GM15510 (cell line): ENCODE measurements around the gene CLSTN2.

Experiments
- POLR2A ChIP-seq: IDR thresholded peaks from 3 replicates; pipeline ENCODE4 v1.6.1; 2011; ENCODE audit warnings: borderline replicate concordance; ENCODE audit not compliant: insufficient read length; ENCODE audit errors: extremely low read depth

Gene CLSTN2

DNA sequence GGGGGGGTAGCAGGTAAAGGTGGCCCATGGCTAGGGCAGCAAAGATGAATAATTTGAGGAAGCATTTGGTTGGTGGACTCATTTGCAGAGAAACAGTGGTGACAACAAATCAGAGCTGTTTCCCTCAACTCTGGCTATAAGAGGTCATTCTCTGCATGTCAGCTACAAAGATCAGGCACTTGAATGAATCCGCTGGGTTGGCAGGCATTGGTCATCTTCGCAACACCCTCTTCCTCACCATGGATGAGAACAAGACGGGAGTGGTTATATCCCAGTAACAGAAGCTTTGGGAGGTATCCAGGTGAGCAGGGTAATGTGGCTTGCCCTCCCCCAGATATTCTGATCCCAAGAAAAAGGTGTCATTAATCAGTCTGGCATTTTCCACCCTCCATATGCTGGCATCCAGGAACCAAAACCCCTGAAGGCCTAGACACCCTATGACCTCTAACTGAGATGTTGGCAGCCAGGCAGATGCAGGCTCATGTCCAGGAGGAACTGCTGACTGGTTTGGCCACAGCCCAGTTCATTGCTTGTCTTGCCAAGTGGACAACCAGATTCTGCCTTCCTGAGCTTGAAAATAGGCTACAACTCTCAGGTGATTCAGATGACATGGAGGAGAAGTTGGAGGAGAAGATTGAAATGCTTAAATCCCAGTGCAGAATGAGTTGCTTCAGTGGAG is 634.0 kb downstream of the CLSTN2 start:
- TF ChIP-seq POLR2A = no peak

DNA sequence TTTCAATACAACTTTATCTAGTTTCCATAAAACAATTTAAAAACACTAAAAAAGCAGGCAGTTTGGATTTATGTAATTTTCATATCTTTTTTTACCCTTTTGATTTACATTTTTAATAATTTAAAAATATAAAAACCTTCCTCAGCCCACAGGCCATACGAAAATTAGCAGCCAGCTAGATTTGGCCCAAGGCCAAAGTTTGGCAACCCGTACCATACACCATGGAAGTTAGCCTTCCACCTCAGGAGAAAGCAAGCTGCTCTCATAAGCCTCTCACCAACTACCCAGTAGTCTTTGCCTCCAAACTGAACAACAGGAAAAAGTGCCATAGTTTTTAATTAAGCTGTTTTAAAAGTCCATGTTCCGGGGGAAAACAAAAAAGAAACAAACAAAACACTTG is 635.6 kb downstream of the CLSTN2 start:
- no peak for TF ChIP-seq POLR2A

DNA sequence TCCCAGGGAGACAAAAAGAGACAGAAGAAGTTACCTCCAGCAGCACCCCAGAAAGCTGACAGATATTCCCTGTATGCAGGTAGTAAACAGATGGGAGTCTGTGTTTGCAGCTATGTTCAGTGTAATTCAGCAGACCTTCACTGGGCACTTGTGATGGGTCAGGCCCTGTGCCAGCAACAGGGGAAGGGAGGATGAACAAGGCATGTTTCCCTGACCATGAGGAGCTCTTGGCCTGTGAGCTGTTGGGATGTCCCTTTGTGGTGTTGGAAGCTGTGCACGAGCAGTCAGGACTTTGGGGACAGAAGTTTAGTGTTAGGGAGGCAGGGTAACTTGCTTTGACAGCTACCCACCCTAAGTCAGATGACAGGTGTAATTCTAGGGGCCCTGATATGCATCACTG is 636.9 kb downstream of the CLSTN2 start:
- TF ChIP-seq POLR2A = no peak

DNA sequence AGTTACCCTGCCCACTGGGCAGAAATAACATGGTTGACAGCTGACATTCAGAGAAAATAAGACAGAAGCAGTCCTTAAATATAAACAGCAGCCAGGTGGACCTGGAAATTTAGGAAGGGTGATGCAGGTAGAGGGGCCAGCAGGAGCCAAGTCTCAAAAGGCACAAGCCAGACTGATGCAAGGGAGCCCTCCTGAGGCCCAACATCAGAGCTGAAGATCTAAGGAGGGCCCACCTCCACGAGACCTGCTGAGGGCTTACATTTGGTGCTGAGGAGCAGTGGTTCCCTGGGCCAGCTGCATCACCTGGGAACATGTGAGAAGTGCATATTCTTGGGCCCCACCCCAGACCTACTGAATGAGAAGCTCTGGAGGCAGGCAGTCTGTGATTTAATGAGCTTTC is 637.3 kb downstream of the CLSTN2 start:
- TF ChIP-seq POLR2A = no peak

DNA sequence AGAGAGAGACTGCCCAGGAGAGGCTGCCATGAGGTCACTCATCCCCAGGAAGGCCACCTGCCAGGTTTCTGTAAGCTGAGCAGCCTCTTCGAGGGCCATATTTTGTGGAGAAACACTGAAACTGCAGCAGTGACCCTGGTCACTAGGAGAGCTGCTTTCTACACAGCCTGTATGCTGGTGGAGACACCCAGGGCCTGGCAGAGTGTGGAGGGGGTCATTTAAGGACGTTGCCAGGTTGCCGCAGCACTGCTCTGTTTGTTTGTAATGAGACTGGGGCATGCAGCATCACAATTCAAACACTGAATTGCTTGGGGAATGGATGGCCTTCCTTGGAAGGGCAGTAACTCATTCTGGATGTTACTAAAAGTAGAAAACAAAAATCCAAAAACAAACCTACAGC is 638.0 kb downstream of the CLSTN2 start:
- TF ChIP-seq POLR2A = no peak

DNA sequence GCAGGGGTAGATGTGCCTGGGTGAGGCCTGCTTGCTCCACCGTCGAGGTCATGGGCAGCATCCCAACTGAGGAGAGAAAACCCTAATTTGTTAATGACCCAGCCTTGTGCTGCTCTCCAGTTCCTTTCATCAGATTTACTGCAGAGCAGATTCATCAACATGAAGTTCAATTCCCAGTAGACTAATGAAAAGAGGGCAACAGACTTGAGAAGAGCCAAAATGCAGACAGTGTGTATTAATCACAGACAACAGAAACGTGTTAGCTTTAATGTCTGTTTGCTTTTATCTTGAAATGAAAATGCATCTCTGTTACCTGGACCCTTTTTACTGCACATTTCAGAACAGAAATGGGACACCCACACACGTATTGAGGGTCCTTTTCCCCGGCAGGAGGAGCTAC is 639.4 kb downstream of the CLSTN2 start:
- no peak for TF ChIP-seq POLR2A

DNA sequence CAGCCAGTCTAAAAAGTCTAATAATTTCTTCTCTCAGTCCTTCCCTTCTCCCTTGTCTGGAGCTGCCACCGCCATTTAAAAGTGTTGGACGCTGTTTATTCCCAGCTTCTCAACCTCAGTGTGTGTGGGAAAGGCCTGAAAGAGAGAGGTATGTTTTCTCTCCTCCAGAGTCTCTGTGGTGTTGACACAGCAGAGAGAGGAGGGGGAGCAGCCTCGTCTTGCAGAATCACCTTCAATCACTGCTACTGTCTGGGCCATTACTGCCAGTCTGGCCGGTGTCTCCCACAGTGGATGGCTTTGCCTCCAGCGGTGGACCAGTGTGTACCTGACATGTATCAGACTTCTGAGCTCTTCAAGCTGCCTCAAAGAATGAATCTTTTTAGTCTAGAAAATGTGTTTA is 641.5 kb downstream of the CLSTN2 start:
- no peak for TF ChIP-seq POLR2A

DNA sequence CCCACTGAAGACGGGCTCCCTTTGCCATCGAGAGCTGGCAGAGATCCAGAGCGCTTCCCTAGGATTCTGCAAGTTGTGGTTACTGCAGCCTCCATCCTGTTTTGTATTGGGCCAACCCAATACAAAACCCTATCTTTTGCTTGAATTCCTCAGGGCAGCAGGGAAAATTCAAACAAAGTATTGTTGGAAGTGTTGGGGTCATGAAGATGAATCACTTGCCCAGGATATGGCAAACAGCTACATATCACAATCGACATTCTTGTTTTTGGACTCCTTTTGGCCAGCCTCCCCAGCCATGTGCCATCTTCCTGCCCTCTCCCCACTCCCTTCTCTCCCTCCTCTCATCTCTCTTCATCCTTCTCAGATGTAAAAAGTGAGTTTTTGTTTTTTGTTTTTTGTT is 642.9 kb downstream of the CLSTN2 start:
- TF ChIP-seq POLR2A = no peak

DNA sequence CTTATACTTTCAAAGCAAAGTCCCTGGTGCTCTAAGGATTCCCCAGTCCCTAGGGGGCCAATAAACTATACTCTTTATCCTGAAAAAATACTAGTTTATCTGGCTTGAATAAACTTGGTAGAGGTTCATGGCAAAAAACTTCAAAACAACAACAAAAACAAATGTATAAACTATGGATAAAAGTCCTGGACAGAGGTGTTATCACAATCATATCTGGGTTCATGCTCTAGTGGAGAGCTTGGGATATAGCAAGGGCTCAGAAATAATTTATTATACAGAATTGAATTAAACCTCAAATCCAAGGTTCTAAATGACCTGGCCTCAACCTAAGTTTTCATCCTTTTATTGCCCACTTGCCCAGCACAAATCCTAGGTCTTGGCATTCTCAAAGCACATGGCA is 644.3 kb downstream of the CLSTN2 start:
- no peak for TF ChIP-seq POLR2A

DNA sequence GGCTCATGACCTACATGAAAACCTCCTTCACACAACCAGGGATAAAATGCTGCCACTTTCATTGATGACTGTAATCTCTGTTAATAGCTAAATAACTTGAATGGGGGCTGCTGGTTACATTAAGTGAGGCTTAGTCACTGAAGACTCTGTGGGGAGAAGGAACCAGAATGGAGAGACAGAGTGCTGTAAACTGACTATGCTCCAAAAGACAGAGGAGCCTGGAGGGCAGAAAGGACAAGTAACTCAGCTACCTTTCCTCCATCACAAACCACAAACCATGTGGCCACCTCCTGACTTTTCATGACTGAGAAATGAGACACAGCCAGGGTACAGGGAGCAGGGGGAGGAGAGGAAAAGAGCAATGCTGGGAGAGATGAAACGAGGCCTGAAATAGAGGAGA is 645.8 kb downstream of the CLSTN2 start:
- no peak for TF ChIP-seq POLR2A

DNA sequence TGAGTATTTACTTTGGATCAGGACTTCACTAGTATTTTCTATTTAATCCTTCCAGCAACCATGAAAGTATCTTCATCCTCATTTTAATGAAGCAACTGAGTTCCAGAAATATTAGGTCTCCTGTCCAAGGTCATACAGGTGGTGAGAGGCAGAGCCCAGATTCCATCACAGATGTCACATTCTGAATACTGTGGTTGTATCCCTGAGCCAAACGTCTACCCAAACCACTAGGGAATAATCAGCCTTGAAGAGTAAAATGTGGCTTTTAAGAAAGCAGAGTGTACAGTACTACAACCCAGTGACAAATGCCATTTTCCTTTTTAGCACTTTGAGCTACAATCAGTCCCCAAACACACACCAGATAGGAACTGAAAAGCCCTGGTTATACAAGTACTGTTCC is 649.6 kb downstream of the CLSTN2 start:
- no peak for TF ChIP-seq POLR2A

DNA sequence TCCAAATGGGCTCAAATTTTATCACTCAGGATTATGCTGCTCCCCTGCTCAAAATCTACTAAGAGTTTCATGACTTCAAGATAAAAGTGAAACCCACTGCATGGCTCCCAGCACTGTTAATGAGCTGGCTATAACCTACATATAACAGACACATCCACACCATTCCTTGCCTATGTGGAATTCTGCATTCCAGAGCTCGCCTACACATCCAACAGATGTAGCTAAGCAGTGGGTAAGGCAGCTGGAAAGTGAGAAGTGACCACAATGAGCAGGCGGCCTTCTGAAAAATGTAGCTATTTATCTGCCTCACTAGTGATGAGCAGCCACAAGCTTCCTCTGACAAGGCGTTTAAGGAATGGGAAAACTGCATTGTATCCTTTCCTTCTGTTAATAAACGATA is 650.8 kb downstream of the CLSTN2 start:
- TF ChIP-seq POLR2A = no peak

DNA sequence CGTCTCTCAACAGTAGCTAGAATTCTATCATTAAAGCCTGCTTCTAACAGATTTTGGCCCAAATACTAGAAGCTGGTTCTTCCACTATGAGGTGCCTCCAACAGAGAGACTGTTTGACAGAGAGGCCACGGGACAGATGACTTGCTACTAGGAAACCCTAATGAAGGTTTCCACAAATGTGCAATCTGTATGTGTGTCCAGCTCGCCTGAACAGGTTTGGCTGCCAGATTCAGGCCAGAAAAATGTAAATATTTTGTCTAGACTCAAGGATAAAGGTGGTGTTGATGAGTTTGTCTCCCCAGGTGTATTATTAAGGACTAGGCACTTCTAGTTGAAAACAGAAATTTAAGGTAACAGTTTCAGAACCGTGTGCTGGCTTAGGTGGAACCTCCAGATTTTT is 651.3 kb downstream of the CLSTN2 start:
- no peak for TF ChIP-seq POLR2A

DNA sequence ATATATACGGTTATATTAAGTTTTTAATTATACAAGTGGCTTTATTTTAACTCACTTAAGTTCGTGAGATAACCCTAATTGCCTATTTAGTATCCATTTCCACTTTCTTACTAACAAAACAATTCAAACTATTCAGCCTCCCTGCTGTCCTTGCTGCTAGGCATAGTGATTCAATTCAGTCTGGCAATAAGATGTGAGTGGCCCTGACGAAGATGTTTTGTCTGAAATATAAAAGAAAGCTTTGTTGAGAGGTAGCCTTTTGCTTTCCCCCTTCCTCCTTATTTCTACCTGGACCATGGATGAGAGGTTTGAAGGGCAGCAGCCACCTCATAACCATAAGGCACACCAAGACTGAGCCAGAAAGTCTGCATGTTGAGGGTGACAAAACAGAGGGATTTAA is 653.6 kb downstream of the CLSTN2 start:
- no peak for TF ChIP-seq POLR2A

DNA sequence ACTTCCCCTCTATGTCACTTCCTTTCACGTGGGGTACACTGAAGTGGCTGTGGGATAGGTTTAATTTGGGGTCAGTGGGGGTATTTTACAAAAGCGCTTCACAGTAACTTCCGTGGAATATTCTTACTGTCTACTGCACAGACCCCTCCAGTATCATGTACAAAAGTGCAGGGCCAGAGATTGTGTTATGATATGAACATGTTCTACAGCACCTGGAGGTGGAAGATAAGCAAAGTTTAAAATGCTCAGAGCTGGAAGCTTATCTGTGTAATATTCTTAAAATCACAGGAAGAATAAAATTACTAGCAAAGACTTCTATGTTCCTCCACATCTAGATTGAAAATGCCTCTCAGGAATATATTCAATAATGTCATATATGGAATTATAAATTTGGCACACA is 658.8 kb downstream of the CLSTN2 start:
- TF ChIP-seq POLR2A = no peak

DNA sequence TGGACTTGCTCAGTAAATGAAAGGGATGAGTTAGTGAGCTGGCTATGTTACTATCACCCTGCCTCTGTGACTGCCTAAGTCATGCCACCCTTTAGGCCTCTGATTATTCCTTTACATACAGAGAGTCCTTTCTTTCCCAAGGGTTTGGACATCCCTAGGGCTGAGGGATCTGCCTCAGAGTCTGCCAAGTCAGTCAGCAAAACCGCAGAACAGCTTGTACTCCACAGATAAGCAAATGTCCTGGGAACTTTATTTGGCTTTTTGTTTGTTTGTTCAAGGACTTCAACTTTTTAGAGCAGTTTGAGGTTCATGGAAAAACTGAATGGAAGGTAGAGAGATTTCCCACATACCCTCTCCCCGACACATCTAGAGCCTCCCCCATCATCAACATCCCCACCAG is 660.3 kb downstream of the CLSTN2 start:
- TF ChIP-seq POLR2A = no peak

DNA sequence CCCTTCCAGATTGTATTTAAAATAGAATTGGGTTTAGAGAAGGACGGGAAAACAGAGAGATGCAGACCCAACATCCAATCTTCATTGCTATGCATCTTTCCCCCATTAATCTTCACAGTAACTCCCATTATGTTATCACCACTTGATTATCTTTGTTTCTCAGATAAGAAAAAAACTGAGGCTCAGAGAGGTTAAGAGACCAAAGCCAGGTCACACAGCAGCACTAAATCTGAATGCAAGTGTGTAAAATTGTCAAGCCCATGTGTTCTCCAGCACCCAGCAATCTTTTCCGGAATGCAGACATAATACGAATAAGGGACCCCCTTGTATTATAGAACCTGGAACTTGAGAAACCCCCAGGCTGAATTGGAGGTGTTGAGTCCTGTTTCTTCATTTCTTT is 662.4 kb downstream of the CLSTN2 start:
- no peak for TF ChIP-seq POLR2A
